Activated CD4-positive, alpha-beta T cell treated with anti-CD3 and anti-CD28 coated beads, Interleukin-2, amount 10 ng/mL, durations not matched to agents 24 days and 14 days (primary cell): ENCODE data around the gene FSTL4. TPM values are rescaled to one million over a fixed set of nuclear protein-coding genes. Genes with fewer than 3 reads are reported as not detected.

Experiments
- DNase-seq: peaks from one replicate; pipeline ENCODE4 v3.0.0; 2022
- H3K27ac Mint-ChIP-seq: one replicate; pipeline ENCODE4 v1.8.0; 2022; ENCODE audit warnings: mild to moderate bottlenecking, mixed read lengths
- H3K27me3 Mint-ChIP-seq: one replicate; pipeline ENCODE4 v1.8.0; 2022; ENCODE audit warnings: mixed read lengths
- H3K36me3 Mint-ChIP-seq: one replicate; pipeline ENCODE4 v1.8.0; 2022; ENCODE audit warnings: low read depth, mild to moderate bottlenecking, mixed read lengths
- H3K4me1 Mint-ChIP-seq: one replicate; pipeline ENCODE4 v1.8.0; 2021; ENCODE audit warnings: mixed read lengths
- H3K4me3 Mint-ChIP-seq: one replicate; pipeline ENCODE4 v1.8.0; 2022; ENCODE audit warnings: mild to moderate bottlenecking, moderate library complexity, mixed read lengths
- H3K9me3 Mint-ChIP-seq: one replicate; pipeline ENCODE4 v1.8.0; 2021; ENCODE audit warnings: mixed read lengths
- intact Hi-C: fragments of 100-400 bp; cut with micrococcal nuclease; formaldehyde crosslinking; loops from one replicate; pipeline ENCODE4 v1.15.1; 2023
- total RNA-seq: library from RNA; stranded (reverse); gene quantifications from 2 replicates; pipeline ENCODE4 v1.2.3, GENCODE V29; 2022

Gene FSTL4
- total RNA-seq, 1 donor from 2014 or later, result 0.42 TPM

DNA sequence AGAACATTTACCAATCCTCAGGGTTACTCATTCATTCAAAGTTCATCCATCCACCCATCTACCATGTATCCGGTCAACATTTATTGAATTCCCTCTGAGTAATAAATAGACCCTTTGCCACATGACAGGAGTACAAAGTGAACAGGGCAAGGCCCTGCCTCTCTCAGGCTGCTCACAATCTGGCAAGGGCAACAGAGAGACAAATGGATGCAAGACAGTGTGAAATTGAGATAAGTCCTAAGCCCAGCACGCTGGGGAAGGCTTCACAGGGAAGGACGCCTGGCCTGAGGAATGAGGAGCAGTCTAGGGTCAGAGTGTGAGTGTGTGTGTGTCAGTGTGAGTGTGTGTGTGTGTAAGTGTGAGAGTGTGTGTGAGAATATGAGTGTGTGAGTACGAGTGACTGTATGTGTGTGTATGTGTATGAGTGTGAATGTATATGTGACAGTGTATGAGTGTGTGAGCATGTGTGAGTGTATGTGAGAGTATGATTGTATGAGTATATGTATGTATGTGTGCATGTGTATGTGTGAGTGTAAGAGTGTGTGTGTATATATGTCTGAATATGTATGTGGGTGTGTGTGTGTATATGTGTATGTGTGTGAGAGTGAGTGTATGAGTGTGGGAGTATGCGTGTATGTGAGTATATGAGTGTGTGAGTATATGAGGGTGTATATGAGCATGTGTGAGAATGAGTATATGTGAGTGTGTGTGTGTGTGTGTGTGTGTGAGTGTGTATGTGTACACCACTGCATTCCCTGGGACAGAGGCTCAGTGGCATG, 145.6 kb downstream of the FSTL4 start:
- intact Hi-C loops, result no loop called here
- H3K9me3 Mint-ChIP-seq, result no peaks in the 10 kb centered on the region
- no peak for DNase-seq
- H3K36me3 Mint-ChIP-seq, result no peaks in the 10 kb centered on the region
- H3K27me3 Mint-ChIP-seq, result peaks cover 10% of the 10 kb centered on the region
- H3K4me3 Mint-ChIP-seq, result no peak overlapping the region
- no peak overlapping the region for H3K27ac Mint-ChIP-seq
- H3K4me1 Mint-ChIP-seq, result no peaks in the 10 kb centered on the region

DNA sequence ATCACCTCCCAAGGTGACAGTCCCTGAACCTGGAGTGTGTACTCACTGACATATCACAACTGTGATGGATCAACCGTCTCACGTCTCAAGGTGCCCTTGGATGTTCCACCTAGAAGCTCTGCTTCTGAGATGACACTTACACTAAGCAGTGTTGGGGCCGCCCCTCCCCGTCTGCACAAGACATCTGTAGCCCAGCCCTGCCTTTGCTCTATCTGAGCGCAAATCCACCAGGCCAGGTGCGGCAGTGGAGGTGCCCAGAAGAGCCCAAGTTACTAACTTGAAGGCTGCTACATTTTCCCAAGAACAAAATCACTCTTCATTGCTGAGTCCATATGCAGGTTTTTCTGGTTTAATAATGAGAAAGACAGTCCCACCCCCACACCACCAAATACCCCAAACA, 148.3 kb downstream of the FSTL4 start:
- Mint-ChIP-seq H3K4me1 (peaks cover 3% of the 10 kb centered on the region), H3K27ac (no peak overlapping the region)
- intact Hi-C loops, result no loop called here

DNA sequence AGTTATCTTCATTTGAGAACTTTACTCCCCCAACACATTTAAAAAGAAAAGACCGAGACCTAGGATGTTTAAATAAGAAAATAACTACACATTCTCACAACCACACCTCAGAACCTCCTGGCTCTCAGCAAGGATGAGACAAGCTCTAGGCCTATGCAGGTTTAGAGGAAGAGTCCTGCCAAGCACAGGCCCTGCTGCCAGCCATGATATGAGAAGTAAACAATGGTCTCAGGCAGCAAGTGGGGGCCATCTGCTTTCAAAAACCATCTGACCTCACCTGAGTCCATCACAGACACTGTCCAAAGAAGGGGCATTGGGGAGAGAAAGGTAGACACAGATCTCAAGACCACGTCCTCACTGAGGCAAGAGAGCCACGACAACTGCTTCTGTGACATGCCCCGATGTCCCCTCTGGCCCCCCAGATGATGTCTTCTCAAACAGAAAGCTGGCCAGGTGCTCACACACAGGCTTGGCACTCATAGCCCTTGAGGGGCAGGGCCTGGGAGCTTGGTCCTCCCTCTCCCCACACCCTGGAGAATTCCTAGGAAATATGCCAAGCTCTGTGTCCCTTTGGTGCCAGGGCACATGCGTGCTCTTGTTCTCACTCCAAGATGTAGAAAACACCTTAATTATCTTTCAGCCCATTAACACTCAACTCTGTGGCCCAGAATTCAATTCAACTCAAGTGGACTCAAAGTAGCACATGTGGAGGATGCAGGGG, 150.4 kb downstream of the FSTL4 start:
- H3K36me3 Mint-ChIP-seq, result no peaks in the 10 kb centered on the region
- no peaks in the 10 kb centered on the region for H3K27me3 Mint-ChIP-seq
- peaks cover 5% of the 10 kb centered on the region for H3K4me1 Mint-ChIP-seq
- no peaks in the 10 kb centered on the region for H3K9me3 Mint-ChIP-seq
- H3K27ac Mint-ChIP-seq, result no peak overlapping the region
- H3K4me3 Mint-ChIP-seq, result no peak overlapping the region
- intact Hi-C loops, result loop anchor here (2.0 kb wide), 1 partner anchor 351 kb away; no protein-coding TSS in a partner anchor
- DNase-seq, result no peak

More for the DNA sequence above, 148.3 kb downstream of the FSTL4 start:
- DNase-seq, result no peak
- no peaks in the 10 kb centered on the region for H3K36me3 Mint-ChIP-seq
- no peaks in the 10 kb centered on the region for H3K9me3 Mint-ChIP-seq
- no peak overlapping the region for H3K4me3 Mint-ChIP-seq
- H3K27me3 Mint-ChIP-seq, result peaks cover 1% of the 10 kb centered on the region

- DNase-seq, result peak; percentile 78
- H3K36me3 Mint-ChIP-seq, result no peaks in the 10 kb centered on the region
- peaks cover 2% of the 10 kb centered on the region for H3K27me3 Mint-ChIP-seq
- no peak overlapping the region for H3K27ac Mint-ChIP-seq
- no peak overlapping the region for H3K4me3 Mint-ChIP-seq
- H3K4me1 Mint-ChIP-seq, result peaks cover 5% of the 10 kb centered on the region
- intact Hi-C loops, result loop anchor here (2.0 kb wide), 1 partner anchor 349 kb away; no protein-coding TSS in a partner anchor
- H3K9me3 Mint-ChIP-seq, result no peaks in the 10 kb centered on the region
Observed at GRCh38 chr5:133460172-133460758, 152.1 kb downstream of the FSTL4 start.

- DNase-seq, result no peak
- Mint-ChIP-seq H3K36me3 (no peaks in the 10 kb centered on the region), H3K4me3 (no peak overlapping the region), H3K27ac (no peak overlapping the region), H3K9me3 (no peaks in the 10 kb centered on the region), H3K4me1 (peaks cover 5% of the 10 kb centered on the region), H3K27me3 (peaks cover 2% of the 10 kb centered on the region)
- intact Hi-C loops, result loop anchor here (2.0 kb wide), 1 partner anchor 349 kb away; no protein-coding TSS in a partner anchor
Observed at GRCh38 chr5:133459474-133460160, 152.7 kb downstream of the FSTL4 start.

DNA sequence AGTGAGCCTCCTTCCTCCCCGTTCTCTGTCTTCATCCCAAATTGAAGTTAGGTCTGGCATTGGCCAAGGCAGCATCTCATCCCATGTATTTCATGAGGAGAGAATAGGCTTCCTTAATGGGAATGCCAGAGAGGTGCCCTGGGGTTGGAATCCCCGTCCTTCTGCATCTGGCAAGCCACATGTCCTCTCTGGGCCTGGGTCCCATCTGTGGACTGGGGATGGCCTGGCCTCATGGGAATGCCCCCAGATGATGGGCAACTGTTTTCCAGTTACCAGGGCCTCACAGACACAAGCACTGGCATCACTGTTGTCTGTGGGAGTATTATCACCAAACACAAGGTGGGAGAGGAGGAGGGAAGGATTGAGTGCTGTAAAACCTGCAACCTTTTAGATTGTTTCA, 153.9 kb downstream of the FSTL4 start:
- Mint-ChIP-seq H3K9me3 (no peaks in the 10 kb centered on the region), H3K27ac (no peak overlapping the region), H3K4me3 (no peak overlapping the region), H3K27me3 (peaks cover 2% of the 10 kb centered on the region), H3K4me1 (peaks cover 5% of the 10 kb centered on the region), H3K36me3 (no peaks in the 10 kb centered on the region)
- intact Hi-C loops, result no loop called here
- DNase-seq, result no peak

GRCh38 chr5:133457439-133458355, 154.6 kb downstream of the FSTL4 start:
- intact Hi-C loops, result no loop called here
- Mint-ChIP-seq H3K27me3 (peaks cover 7% of the 10 kb centered on the region), H3K9me3 (no peaks in the 10 kb centered on the region), H3K4me3 (no peak overlapping the region), H3K36me3 (no peaks in the 10 kb centered on the region), H3K4me1 (peaks cover 5% of the 10 kb centered on the region), H3K27ac (no peak overlapping the region)
- no peak for DNase-seq

DNA sequence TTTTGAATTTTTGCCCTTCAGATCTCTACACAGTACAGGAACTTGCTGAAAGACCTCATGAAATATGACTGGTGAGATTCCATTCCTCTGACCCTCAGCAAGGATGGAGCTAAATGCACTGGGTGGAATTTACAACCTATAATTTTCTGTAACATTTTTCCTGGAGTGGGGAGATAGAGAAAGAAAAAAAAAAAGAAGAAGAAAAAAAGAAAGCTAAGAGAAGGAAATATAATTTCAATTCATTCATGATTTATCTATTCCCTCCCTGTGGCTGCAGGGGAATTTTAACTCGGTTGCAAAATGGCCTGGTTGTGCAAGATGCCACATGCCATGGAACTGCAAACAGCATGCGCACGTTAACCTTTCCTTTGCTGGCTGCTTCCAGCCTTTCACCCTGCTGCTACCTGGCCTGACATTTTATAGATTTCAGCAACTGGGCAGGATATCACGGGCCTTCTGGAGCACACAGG, 155.4 kb downstream of the FSTL4 start:
- peaks cover 7% of the 10 kb centered on the region for H3K27me3 Mint-ChIP-seq
- no peaks in the 10 kb centered on the region for H3K36me3 Mint-ChIP-seq
- DNase-seq, result no peak
- peaks cover 5% of the 10 kb centered on the region for H3K4me1 Mint-ChIP-seq
- intact Hi-C loops, result no loop called here
- no peaks in the 10 kb centered on the region for H3K9me3 Mint-ChIP-seq
- H3K27ac Mint-ChIP-seq, result no peak overlapping the region
- H3K4me3 Mint-ChIP-seq, result no peak overlapping the region

GRCh38 chr5:133455676-133456075, 156.7 kb downstream of the FSTL4 start:
- DNase-seq, result no peak
- Mint-ChIP-seq H3K27ac (no peak overlapping the region), H3K9me3 (no peaks in the 10 kb centered on the region), H3K27me3 (peaks cover 14% of the 10 kb centered on the region), H3K4me1 (peaks cover 5% of the 10 kb centered on the region), H3K36me3 (no peaks in the 10 kb centered on the region), H3K4me3 (no peak overlapping the region)
- intact Hi-C loops, result no loop called here

DNA sequence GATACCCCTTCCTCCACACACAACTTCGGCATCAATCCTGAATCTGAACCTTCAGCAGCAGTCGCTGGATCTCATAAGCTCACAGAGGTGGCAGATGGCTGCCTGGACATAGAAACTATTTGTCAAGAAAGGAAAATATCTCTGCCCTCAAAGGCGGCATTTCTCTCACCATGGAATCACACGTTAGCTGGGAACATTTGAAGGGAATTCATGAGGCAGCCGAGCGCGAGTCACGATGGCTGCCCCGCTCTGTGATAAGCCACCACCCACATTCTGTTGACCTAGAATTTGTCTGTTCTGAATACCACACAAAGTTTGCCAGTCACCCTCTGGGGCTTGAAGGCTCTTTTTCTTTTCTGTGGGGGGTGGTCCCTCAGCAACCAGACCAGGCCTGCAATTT, 157.9 kb downstream of the FSTL4 start:
- no peaks in the 10 kb centered on the region for H3K9me3 Mint-ChIP-seq
- H3K4me3 Mint-ChIP-seq, result no peak overlapping the region
- no peaks in the 10 kb centered on the region for H3K36me3 Mint-ChIP-seq
- H3K4me1 Mint-ChIP-seq, result peaks cover 2% of the 10 kb centered on the region
- peaks cover 16% of the 10 kb centered on the region for H3K27me3 Mint-ChIP-seq
- H3K27ac Mint-ChIP-seq, result no peak overlapping the region
- DNase-seq, result no peak
- intact Hi-C loops, result no loop called here

DNA sequence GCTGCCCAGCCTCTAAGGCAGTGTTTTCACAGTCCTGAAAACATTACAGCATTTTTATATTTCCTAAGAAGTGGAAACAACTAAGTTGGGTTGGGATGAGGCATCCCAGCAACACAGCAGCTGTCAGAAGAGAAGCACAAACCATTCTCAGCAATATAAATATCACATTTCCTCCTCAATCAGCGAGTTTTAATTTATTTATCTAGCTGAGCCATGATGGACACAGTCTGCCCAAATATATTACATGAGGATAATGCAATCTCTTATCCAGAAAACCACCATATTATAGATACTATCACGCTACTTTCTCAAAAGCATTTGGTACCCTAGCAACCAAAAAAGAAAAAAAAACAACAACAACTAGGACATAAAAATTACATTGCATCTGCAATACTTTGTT, 158.5 kb downstream of the FSTL4 start:
- H3K4me1 Mint-ChIP-seq, result peaks cover 2% of the 10 kb centered on the region
- H3K36me3 Mint-ChIP-seq, result no peaks in the 10 kb centered on the region
- intact Hi-C loops, result no loop called here
- H3K27ac Mint-ChIP-seq, result no peak overlapping the region
- no peaks in the 10 kb centered on the region for H3K9me3 Mint-ChIP-seq
- H3K27me3 Mint-ChIP-seq, result peaks cover 16% of the 10 kb centered on the region
- H3K4me3 Mint-ChIP-seq, result no peak overlapping the region
- no peak for DNase-seq

DNA sequence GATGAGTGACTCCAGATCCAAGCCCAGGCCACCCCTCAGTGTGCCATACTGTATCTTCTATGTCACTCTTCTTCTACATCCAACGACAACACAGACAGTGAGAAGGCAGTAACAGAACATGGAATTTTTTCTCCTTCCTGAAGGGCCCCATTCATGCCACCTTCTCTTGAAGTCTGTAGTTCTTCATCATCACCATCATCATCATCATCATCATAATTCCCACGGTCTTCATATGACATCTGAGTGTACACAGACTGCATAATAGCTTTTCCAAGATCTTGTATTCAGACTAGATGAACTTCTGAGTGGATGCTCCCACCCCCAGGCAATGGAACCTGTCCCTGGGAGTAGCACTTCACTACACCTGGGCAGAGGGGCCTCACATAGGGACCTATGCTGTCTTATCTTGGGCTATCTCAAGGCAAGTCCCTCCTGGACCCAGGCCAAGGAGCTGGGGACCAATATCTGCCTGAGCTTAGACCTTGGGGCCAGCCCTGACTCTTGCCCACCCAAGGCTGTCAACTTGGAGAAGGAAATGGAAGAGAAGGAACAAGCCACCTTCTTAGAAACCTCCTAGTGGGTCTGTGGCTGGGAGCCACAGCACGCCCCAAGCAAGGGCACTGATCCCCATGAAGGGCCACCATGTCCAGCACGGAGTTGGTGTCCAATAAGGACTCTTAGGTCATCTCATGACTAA, 159.1 kb downstream of the FSTL4 start:
- Mint-ChIP-seq H3K4me1 (peaks cover 2% of the 10 kb centered on the region), H3K27ac (no peak overlapping the region), H3K4me3 (no peak overlapping the region), H3K27me3 (peaks cover 16% of the 10 kb centered on the region), H3K9me3 (no peaks in the 10 kb centered on the region), H3K36me3 (no peaks in the 10 kb centered on the region)
- intact Hi-C loops, result no loop called here
- no peak for DNase-seq
